HG03460 (cell line): ENCODE data around the gene ZNF462.
"Not testable (repeated sequence)": the region's sequence is repeated elsewhere in the genome, so short reads cannot be mapped to it uniquely, and the experiment has no call there.

ENCODE experiments used
- ATAC-seq: cut with Tn5 transposase; IDR thresholded peaks from one replicate; pipeline ENCODE4 v1.9.1; 2021; ENCODE audit not compliant: unreplicated experiment

ZNF462 gene

GRCh38 chr9:106886111-106887046 is 23.4 kb downstream of the ZNF462 start:
- no peak for ATAC-seq

DNA sequence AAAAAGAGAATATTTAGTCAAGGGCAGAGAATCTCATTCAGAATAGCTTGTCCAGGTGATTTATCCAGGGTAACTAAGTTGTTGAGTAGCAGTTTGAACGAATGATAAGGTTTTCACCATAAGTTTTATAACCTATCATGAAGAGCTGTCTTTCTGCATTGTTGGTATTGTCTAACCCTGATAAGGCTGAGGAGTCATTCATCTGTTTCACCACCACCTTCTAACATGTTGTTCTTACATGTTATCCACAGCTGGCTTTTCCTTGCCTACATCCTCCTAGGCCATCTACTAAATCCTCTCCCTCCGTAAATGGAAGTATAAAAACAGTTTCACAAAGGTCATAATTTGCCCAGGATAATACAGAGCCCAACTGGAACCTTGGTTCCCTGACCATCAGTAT is 24.1 kb downstream of the ZNF462 start:
- ATAC-seq = no peak

- no peak for ATAC-seq
Measured at GRCh38 chr9:106889061-106889590, 26.2 kb downstream of the ZNF462 start.

DNA sequence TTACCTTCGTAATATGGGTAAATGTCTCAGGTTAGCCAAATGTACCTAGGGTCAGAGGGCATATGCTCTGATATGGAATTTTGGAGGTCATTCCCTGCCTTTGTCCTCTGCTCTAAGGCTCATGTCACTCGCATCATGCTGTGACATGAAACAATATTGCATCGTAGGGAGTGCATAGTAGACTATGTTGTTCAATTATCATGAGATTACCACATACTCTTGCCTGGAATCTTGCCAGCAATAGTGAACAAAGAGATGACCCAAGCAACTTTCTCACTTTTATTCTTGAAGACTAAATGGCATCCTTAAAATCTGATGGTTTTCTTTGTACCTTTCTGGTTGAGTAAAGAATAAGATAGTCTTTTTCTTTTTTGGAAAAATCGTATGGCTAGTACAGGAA is 27.6 kb downstream of the ZNF462 start:
- ATAC-seq = no peak

- ATAC-seq = no peak
Measured at GRCh38 chr9:106891286-106891685, 28.3 kb downstream of the ZNF462 start.

GRCh38 chr9:106892632-106893031 is 29.7 kb downstream of the ZNF462 start:
- ATAC-seq = no peak

DNA sequence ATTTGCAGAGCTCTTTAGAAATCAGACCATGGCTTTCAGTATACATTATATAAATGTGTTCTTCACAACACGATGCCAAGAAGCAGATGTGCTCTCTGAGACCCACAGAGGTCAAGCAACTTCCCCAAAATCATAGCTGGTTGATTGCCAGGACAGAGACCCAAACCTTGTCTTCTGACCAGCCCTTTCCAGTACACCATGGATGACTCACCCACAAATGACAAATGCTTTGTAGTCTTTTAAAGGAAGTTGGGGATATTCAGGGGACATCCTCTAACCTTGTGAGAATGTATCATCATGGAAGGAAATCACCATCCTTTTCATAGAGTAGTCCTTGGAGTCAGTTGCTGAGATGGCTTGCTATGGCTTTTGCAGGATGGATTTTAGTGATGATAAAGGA is 30.1 kb downstream of the ZNF462 start:
- ATAC-seq = no peak

- ATAC-seq = no peak
Measured at GRCh38 chr9:106896695-106897094, 33.7 kb downstream of the ZNF462 start.

DNA sequence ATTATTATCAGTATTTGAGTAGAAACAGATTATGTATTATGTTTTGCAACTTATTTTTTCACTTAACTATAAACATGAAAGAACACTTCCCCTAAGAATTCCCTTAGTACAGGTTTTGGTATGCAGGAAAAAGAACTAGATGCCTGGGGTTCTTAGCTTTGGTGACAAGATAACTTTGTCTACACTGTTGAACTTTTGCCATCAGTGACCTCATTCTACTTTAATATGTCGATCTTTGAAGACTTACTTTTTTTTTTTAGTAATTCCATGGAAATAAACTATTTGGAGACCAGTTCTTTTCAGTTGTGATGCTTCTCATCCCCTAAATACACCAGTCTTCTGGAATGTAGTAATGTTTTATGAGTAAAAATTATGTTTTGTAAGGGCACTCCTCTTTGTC is 34.3 kb downstream of the ZNF462 start:
- ATAC-seq = no peak

- ATAC-seq = no peak
Measured at GRCh38 chr9:106897751-106898150, 34.8 kb downstream of the ZNF462 start.

DNA sequence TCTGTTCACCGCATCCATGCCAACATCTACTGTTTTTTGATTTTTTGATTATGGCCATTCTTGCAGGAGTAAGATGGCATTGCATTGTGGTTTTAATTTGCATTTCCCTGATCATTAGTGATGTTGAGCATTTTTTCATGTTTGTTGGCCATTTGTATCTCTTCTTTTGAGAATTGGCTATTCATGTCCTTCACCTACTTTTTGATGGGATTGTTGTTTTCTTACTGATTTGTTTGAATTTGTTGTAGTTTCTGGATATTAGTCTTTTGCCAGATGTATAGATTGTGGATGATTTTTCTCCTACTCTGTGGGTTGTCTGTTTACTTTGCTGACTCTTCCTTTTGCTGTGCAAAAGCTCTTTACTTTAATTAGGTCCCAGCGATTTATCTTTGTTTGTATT is 37.6 kb downstream of the ZNF462 start:
- ATAC-seq = not testable (repeated sequence)

DNA sequence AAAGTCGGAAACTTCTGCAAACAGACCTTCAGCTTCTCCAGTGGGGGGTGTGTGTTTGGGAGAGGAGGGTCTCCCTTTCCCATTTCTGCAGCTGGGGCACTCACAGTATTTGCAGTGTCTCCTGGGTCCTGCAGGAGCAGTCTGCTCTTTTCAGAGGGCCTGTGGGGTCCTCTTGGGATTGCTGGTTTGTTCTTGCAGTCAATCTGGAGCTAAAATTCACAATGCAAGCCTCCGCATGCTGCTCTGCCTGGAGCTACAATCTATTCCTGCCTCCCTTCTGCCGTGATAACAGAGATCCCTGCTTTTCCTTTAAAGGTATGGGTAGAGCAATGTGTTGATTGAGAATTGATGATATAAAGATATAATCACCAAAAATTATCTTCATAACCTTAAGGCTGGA is 43.2 kb downstream of the ZNF462 start:
- no peak for ATAC-seq

DNA sequence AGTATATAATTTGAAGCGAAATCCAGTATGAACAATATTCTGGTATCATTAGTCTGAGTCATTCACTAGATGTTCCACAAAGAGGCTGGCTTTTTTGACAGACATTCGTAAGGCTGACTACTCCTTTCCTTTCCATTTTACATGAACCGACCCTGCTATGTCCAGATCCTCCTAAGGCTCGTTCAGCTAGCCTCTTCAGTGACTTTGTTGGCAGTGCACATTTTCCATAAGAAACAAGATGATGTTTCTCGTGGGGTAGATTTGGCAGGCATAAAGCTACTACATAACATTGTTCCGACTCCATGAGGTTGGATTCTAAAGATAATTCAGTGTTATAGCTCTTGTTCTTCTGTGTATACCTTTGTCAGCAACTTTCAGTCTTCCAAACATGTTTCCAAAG is 49.0 kb downstream of the ZNF462 start:
- no peak for ATAC-seq

GRCh38 chr9:106913276-106913675 is 50.3 kb downstream of the ZNF462 start:
- no peak for ATAC-seq

DNA sequence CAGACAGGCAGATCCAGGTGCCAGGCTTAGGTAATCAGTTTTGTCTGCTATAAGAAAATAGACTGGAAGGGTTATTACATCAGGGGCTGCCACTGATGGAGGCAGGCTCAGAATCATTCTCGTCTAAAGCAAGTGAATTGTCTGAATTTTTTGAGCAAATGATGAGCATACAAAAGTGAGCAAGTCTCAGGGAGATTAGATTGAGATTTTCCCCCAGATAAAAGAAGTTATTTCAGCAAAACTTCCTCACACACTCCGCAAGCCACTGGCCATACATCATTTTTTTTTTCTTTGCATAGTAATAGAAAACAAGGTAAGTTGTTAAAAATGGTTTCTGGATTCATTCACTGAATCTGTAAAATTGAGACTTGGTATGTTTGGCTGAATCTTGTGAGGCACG is 52.9 kb downstream of the ZNF462 start:
- no peak for ATAC-seq

DNA sequence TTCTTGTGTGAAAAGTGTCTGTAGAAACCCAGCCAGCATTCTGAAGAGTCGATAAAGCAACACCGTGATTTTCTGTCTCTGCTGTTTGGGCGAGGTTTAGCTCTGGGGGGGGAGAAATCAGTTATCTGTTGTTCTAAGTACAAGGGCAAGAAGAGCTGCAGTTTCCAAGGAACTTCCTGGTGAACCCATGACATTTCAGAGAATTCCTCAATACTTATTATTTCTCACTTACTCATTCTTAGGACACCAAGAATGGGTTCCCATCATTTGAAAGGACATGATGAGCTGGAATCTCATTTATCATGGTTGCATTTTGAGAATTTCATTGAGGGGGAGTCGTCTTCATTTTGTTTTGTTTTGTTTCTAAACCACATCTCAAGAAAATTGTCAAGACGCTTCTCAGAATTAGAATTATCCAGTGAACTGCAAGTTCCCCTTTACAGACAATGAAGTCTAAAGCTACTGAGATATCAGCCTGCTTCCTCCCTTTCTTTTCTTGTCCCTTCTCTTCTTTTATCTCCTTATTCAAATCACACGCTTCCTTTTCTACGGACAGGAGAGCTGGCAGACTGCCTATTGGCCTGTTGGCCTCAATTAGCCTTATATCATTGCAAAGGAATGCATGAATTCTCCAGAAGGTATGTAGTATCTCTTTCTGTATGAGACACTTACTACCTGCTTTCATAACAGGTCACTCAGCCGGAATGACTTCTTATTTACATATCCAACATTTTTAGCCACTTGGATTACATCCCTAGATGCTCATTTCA is 53.7 kb downstream of the ZNF462 start:
- no peak for ATAC-seq

- no peak for ATAC-seq
Measured at GRCh38 chr9:106918825-106919509, 56.0 kb downstream of the ZNF462 start.

DNA sequence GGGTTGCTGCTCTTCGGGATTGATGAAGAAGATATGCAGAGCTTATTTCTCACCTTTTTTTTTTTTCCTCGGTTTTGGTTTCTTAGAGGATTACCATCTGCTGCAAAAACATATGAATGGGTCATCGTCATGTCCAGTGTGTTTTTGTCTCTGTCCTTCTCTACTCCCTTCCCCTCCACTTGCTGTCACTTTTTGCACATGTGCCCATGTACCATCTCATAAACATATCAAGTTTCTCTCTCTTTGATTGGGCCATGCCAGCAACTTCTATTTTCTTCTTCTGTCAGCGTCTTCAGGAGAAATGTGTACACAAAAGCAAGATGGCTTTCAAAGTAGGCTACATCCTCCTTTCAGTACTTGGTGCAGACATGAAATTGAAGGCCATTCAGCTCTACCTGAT is 57.1 kb downstream of the ZNF462 start:
- no peak for ATAC-seq

GRCh38 chr9:106920701-106921283 is 57.8 kb downstream of the ZNF462 start:
- ATAC-seq = no peak

DNA sequence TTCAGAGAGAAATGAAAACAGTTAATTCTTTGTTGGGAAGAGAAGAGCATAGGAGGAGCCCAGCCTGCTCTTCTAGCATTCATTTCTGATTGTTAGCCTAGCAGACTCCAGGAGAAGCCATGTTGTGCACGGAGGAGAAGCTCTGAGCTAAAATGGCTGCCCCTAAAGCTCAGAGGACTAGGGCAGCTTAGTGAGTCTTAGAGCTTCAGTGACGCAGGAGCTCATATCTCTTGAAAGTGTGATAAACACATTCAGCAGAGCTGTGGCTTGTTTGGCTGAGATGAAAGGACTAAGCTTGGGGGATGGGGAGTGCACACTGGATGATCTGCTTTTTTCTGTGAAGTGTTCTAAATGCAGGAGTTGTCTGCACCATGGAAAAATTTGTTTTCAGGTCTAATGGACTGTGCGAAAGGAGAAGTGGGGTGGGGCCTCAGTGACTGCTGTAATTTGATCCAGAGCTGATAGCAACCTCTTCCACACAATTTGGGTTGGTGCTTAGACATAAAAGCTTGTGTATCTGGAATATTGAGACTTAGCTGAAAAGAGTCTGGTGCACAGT is 58.5 kb downstream of the ZNF462 start:
- ATAC-seq = no peak

DNA sequence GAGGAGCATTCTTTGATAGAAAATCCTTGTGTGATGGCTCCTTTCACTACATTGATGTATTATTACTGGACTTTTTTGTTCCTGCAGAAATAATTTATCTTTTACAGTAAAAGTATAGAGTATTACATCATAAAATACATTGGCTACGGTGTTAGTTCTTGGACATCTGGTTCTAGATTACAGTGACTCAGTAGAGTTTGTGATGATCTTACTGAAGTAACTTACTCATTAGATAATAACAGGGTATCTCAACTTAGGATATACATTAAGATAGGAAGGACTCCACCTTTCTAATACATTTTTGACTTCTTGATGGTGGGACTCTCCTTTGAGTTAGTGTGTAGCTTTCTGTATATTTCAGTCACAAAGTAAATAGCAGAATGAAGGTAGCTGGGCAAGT is 59.1 kb downstream of the ZNF462 start:
- ATAC-seq = no peak
